ENCODE data around the gene OR51G2. TPM values are rescaled to one million over a fixed set of nuclear protein-coding genes. Genes with fewer than 3 reads are reported as not detected.
"Not testable (repeated sequence)": the region's sequence is repeated elsewhere in the genome, so short reads cannot be mapped to it uniquely, and the experiment has no call there.

The OR51G2 gene
- total RNA-seq = not detected

GRCh38 chr11:4919250-4919649 is at the start of gene OR51G2:
Gene OR51G2, minus strand, starts transcription at chr11:4919350. Its CDS starts 3,687 bp downstream, at chr11:4915663.
- H3K9ac ChIP-seq (ENCODE audit: low read depth in 1 of 3, low read length in 3 of 3) = no peak within 1 kb of the TSS
- no peak within 1 kb of the TSS for H3K4me3 ChIP-seq (ENCODE audit: low read length in 3 of 3)
- H3K4me1 ChIP-seq (ENCODE audit: control insufficient read depth in 3 of 3, insufficient read depth in 3 of 3, low read length in 3 of 3) = no peaks in the 10 kb centered on the region
- H3K27me3 ChIP-seq (ENCODE audit: control insufficient read depth in 3 of 3, insufficient read depth in 3 of 3, low read length in 3 of 3) = peaks cover 0 to 2% (median 0%) of the 10 kb centered on the region in 3 donors
- H3K27ac ChIP-seq (ENCODE audit: low read depth, low read length) = no peak within 1 kb of the TSS
- no peaks in the 10 kb centered on the region for H3K9me3 ChIP-seq (ENCODE audit: control insufficient read depth in 3 of 3, low read length in 3 of 3)
- H3K36me3 ChIP-seq (ENCODE audit: control insufficient read depth in 3 of 3, insufficient read depth in 3 of 3, low read length in 3 of 3) = no peaks in the 10 kb centered on the region

DNA sequence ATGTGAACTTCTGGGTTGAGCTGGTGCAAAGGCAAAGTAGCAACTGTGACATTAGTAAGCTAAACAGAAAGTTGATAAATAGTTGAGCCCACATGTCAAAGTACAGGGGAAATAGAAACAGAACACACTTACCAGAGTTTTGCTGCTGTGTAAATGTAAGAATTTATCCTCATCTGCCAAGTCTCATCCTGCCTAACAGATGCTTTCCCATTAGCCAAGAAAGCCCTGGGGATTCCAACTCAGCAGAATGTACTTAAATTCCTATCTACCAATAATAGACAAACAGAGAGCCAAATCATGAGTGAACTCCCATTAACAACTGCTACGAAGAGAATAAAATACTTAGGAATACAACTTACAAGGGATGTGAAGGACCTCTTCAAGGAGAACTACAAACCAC is 43.7 kb upstream of the OR51G2 start:
- Histone ChIP-seq H3K27ac (ENCODE audit: low read depth, low read length) (no peak overlapping the region), H3K9me3 (ENCODE audit: control insufficient read depth in 3 of 3, low read length in 3 of 3) (no peaks in the 10 kb centered on the region), H3K4me3 (ENCODE audit: low read length in 3 of 3) (no peak overlapping the region), H3K36me3 (ENCODE audit: control insufficient read depth in 3 of 3, insufficient read depth in 3 of 3, low read length in 3 of 3) (no peaks in the 10 kb centered on the region), H3K27me3 (ENCODE audit: control insufficient read depth in 3 of 3, insufficient read depth in 3 of 3, low read length in 3 of 3) (no peaks in the 10 kb centered on the region), H3K4me1 (ENCODE audit: control insufficient read depth in 3 of 3, insufficient read depth in 3 of 3, low read length in 3 of 3) (no peaks in the 10 kb centered on the region), H3K9ac (ENCODE audit: low read depth in 1 of 3, low read length in 3 of 3) (no peak overlapping the region)

- Histone ChIP-seq H3K36me3 (ENCODE audit: control insufficient read depth in 3 of 3, insufficient read depth in 3 of 3, low read length in 3 of 3) (no peaks in the 10 kb centered on the region), H3K4me3 (ENCODE audit: low read length in 3 of 3) (no peak overlapping the region)
Measured at GRCh38 chr11:4960877-4961276, 41.7 kb upstream of the OR51G2 start.

DNA sequence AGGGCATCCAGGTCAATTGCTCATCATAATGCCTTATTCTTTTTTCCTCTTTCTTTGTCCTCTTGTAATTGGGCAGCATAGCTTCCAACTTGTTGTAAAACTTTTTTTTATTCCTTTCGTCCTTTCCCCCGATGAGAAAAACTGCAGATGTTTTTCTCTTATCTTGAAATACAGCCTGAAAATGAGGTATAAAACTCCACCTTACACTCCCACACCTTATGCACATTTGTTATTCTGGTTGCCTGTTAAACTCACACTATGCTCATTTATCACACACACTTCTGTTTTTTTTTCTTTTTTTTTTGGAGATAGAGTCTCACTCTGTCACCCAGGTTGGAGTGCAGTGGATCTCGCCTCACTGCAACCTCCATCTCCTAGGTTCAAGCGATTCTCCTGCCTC is 38.2 kb upstream of the OR51G2 start:
- no peak overlapping the region for H3K9ac ChIP-seq (ENCODE audit: low read depth in 1 of 3, low read length in 3 of 3)
- no peaks in the 10 kb centered on the region for H3K9me3 ChIP-seq (ENCODE audit: control insufficient read depth in 3 of 3, low read length in 3 of 3)
- H3K4me1 ChIP-seq (ENCODE audit: control insufficient read depth in 3 of 3, insufficient read depth in 3 of 3, low read length in 3 of 3) = no peaks in the 10 kb centered on the region
- no peak overlapping the region for H3K4me3 ChIP-seq (ENCODE audit: low read length in 3 of 3)
- H3K27ac ChIP-seq (ENCODE audit: low read depth, low read length) = no peak overlapping the region
- H3K27me3 ChIP-seq (ENCODE audit: control insufficient read depth in 3 of 3, insufficient read depth in 3 of 3, low read length in 3 of 3) = no peaks in the 10 kb centered on the region
- no peaks in the 10 kb centered on the region for H3K36me3 ChIP-seq (ENCODE audit: control insufficient read depth in 3 of 3, insufficient read depth in 3 of 3, low read length in 3 of 3)

More at GRCh38 chr11:4960877-4961276, 41.7 kb upstream of the OR51G2 start:
- Histone ChIP-seq H3K9ac (ENCODE audit: low read depth in 1 of 3, low read length in 3 of 3) (no peak overlapping the region), H3K27me3 (ENCODE audit: control insufficient read depth in 3 of 3, insufficient read depth in 3 of 3, low read length in 3 of 3) (no peaks in the 10 kb centered on the region), H3K27ac (ENCODE audit: low read depth, low read length) (no peak overlapping the region), H3K9me3 (ENCODE audit: control insufficient read depth in 3 of 3, low read length in 3 of 3) (no peaks in the 10 kb centered on the region), H3K4me1 (ENCODE audit: control insufficient read depth in 3 of 3, insufficient read depth in 3 of 3, low read length in 3 of 3) (no peaks in the 10 kb centered on the region)

DNA sequence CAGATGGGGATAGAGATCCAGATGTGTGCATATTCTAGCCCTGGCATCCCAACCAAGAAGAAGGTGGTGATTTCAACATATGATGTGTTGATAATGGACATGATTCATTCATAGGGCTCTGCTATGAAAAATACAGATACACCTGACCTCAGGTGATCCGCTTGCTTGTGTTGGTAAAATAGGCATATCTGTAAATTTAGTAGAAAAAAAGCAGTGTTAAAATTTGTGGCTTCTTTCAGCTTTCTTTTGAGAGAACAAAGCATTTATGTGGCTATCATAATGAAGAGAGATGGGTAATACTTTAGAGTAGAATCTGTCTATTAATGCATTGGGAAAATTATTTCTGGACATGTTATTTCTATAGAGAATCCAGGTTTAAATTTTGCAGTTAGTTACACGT is 36.5 kb upstream of the OR51G2 start, which contains the start of gene OR51A2:
TSS of gene OR51A2 (minus strand) at position 101 of the 400 bp plus-strand sequence. CDS start at position 101, 0 bp downstream.
- not testable (repeated sequence) for H3K27me3 ChIP-seq (ENCODE audit: control insufficient read depth in 3 of 3, insufficient read depth in 3 of 3, low read length in 3 of 3); H3K9me3 ChIP-seq (ENCODE audit: control insufficient read depth in 3 of 3, low read length in 3 of 3); H3K36me3 ChIP-seq (ENCODE audit: control insufficient read depth in 3 of 3, insufficient read depth in 3 of 3, low read length in 3 of 3); H3K4me3 ChIP-seq (ENCODE audit: low read length in 3 of 3); H3K9ac ChIP-seq (ENCODE audit: low read depth in 1 of 3, low read length in 3 of 3); H3K4me1 ChIP-seq (ENCODE audit: control insufficient read depth in 3 of 3, insufficient read depth in 3 of 3, low read length in 3 of 3); H3K27ac ChIP-seq (ENCODE audit: low read depth, low read length)

GRCh38 chr11:4947505-4947904 is 28.4 kb upstream of the OR51G2 start, which contains the start of gene OR51A4:
Gene OR51A4, minus strand, starts transcription at chr11:4947605. Its CDS starts 505 bp downstream, at chr11:4947100.
- Histone ChIP-seq H3K4me1 (ENCODE audit: control insufficient read depth in 3 of 3, insufficient read depth in 3 of 3, low read length in 3 of 3) (no peaks in the 10 kb centered on the region), H3K27ac (ENCODE audit: low read depth, low read length) (no peak within 1 kb of the TSS), H3K4me3 (ENCODE audit: low read length in 3 of 3) (no peak within 1 kb of the TSS), H3K9ac (ENCODE audit: low read depth in 1 of 3, low read length in 3 of 3) (no peak within 1 kb of the TSS), H3K9me3 (ENCODE audit: control insufficient read depth in 3 of 3, low read length in 3 of 3) (no peaks in the 10 kb centered on the region), H3K36me3 (ENCODE audit: control insufficient read depth in 3 of 3, insufficient read depth in 3 of 3, low read length in 3 of 3) (no peaks in the 10 kb centered on the region), H3K27me3 (ENCODE audit: control insufficient read depth in 3 of 3, insufficient read depth in 3 of 3, low read length in 3 of 3) (no peaks in the 10 kb centered on the region)

DNA sequence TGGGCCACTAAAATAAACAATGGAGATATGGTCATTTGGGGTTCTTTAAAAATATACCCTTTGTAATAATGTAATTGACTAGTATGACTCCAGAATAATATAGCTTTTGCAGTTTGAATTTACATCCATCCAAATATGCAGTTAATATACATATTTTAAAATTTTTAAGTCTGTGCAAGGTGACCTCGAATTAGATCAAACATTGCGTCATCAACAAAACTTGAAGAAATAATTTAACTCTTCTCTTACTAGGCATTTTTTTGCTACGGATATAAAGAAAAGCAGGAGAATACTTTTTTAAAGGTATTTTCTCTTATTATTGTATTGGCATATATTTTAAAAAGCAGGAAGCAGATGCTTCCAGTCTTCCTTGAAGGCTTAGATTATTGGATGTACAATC is 17.6 kb upstream of the OR51G2 start:
- H3K4me1 ChIP-seq (ENCODE audit: control insufficient read depth in 3 of 3, insufficient read depth in 3 of 3, low read length in 3 of 3) = no peaks in the 10 kb centered on the region
- no peak overlapping the region for H3K9ac ChIP-seq (ENCODE audit: low read depth in 1 of 3, low read length in 3 of 3)
- H3K27me3 ChIP-seq (ENCODE audit: control insufficient read depth in 3 of 3, insufficient read depth in 3 of 3, low read length in 3 of 3) = no peaks in the 10 kb centered on the region
- H3K9me3 ChIP-seq (ENCODE audit: control insufficient read depth in 3 of 3, low read length in 3 of 3) = no peaks in the 10 kb centered on the region
- no peak overlapping the region for H3K4me3 ChIP-seq (ENCODE audit: low read length in 3 of 3)
- no peaks in the 10 kb centered on the region for H3K36me3 ChIP-seq (ENCODE audit: control insufficient read depth in 3 of 3, insufficient read depth in 3 of 3, low read length in 3 of 3)
- no peak overlapping the region for H3K27ac ChIP-seq (ENCODE audit: low read depth, low read length)

- no peaks in the 10 kb centered on the region for H3K9me3 ChIP-seq (ENCODE audit: control insufficient read depth in 3 of 3, low read length in 3 of 3)
- H3K9ac ChIP-seq (ENCODE audit: low read depth in 1 of 3, low read length in 3 of 3) = no peak overlapping the region
- no peak overlapping the region for H3K4me3 ChIP-seq (ENCODE audit: low read length in 3 of 3)
- no peaks in the 10 kb centered on the region for H3K27me3 ChIP-seq (ENCODE audit: control insufficient read depth in 3 of 3, insufficient read depth in 3 of 3, low read length in 3 of 3)
- no peaks in the 10 kb centered on the region for H3K4me1 ChIP-seq (ENCODE audit: control insufficient read depth in 3 of 3, insufficient read depth in 3 of 3, low read length in 3 of 3)
- H3K36me3 ChIP-seq (ENCODE audit: control insufficient read depth in 3 of 3, insufficient read depth in 3 of 3, low read length in 3 of 3) = no peaks in the 10 kb centered on the region
- H3K27ac ChIP-seq (ENCODE audit: low read depth, low read length) = no peak overlapping the region
Measured at GRCh38 chr11:4932751-4933150, 13.6 kb upstream of the OR51G2 start.

DNA sequence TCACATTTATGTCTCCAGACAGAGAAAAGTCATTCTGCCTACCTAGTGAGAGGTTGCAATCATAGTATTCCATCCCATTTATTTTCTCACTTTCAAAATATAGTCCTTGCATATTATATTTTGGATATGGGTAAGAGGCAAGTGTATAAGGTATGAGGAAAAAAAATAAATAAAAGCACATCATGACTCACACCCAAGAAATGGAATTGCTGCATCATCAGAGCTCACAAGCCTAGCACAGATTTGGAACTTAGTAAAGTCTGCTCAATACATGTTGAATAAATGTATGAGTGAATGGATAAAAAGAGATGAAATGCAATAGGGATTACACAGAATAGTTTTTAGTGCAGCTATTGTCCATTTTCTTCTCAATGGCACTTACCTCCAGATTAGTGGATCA is 7.5 kb upstream of the OR51G2 start:
- H3K9me3 ChIP-seq (ENCODE audit: control insufficient read depth in 3 of 3, low read length in 3 of 3) = no peaks in the 10 kb centered on the region
- no peak overlapping the region for H3K4me3 ChIP-seq (ENCODE audit: low read length in 3 of 3)
- H3K4me1 ChIP-seq (ENCODE audit: control insufficient read depth in 3 of 3, insufficient read depth in 3 of 3, low read length in 3 of 3) = no peaks in the 10 kb centered on the region
- H3K27me3 ChIP-seq (ENCODE audit: control insufficient read depth in 3 of 3, insufficient read depth in 3 of 3, low read length in 3 of 3) = peaks cover 0 to 2% (median 0%) of the 10 kb centered on the region in 3 donors
- no peaks in the 10 kb centered on the region for H3K36me3 ChIP-seq (ENCODE audit: control insufficient read depth in 3 of 3, insufficient read depth in 3 of 3, low read length in 3 of 3)
- no peak overlapping the region for H3K27ac ChIP-seq (ENCODE audit: low read depth, low read length)
- H3K9ac ChIP-seq (ENCODE audit: low read depth in 1 of 3, low read length in 3 of 3) = no peak overlapping the region

GRCh38 chr11:4924239-4924638 is 5.1 kb upstream of the OR51G2 start, which contains the start of gene OR51G1:
Gene OR51G1, minus strand, starts transcription at chr11:4924339. Its CDS starts 0 bp downstream, at chr11:4924339.
- H3K27me3 ChIP-seq (ENCODE audit: control insufficient read depth in 3 of 3, insufficient read depth in 3 of 3, low read length in 3 of 3) = peaks cover 0 to 2% (median 0%) of the 10 kb centered on the region in 3 donors
- H3K27ac ChIP-seq (ENCODE audit: low read depth, low read length) = no peak within 1 kb of the TSS
- no peaks in the 10 kb centered on the region for H3K36me3 ChIP-seq (ENCODE audit: control insufficient read depth in 3 of 3, insufficient read depth in 3 of 3, low read length in 3 of 3)
- H3K4me3 ChIP-seq (ENCODE audit: low read length in 3 of 3) = no peak within 1 kb of the TSS
- H3K4me1 ChIP-seq (ENCODE audit: control insufficient read depth in 3 of 3, insufficient read depth in 3 of 3, low read length in 3 of 3) = no peaks in the 10 kb centered on the region
- no peak within 1 kb of the TSS for H3K9ac ChIP-seq (ENCODE audit: low read depth in 1 of 3, low read length in 3 of 3)
- no peaks in the 10 kb centered on the region for H3K9me3 ChIP-seq (ENCODE audit: control insufficient read depth in 3 of 3, low read length in 3 of 3)
